ENCODE measurements around the gene RIMOC1.
A peak's percentile ranks its signal among the peaks of the same experiment; 100 is the strongest.

RIMOC1 gene

DNA sequence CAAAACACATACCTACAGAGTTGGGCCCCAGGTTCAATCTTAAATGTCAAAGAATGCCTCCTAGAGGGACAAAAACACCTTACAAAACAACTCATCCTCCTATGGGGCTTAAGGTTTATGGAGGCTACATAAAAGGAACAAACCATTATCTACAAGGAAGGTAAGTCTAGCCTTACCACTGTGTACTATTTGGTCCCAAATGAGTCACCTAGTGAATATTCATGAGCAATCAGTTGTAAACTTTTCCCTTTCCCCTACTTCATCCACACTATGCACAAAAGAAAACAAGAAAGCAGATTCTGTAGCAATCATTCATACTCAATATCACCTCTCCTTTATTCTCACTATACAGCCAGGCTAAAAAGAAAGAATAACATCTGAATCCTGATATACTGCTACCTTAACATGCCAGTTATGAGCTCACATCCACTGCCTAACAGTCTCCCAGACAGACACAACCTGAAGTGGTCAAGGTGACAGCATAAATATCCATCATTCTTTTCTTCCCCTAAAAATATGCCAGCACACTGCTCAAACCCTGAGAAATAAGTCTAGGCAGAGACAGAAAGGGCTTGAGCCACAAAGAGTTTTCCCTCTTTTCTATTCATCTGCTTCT, 40.2 kb upstream of the RIMOC1 start:
- H2AFZ ChIP-seq (ENCODE audit: low read depth) = no peak overlapping the region
- no peaks in the 10 kb centered on the region for H3K36me3 ChIP-seq (ENCODE audit: insufficient read depth)
- H3K79me2 ChIP-seq (ENCODE audit: insufficient read depth, low read depth) = peaks cover 50% of the 10 kb centered on the region
- H3K4me1 ChIP-seq (ENCODE audit: low read depth, poor library complexity, severe bottlenecking) = peaks cover 39% of the 10 kb centered on the region
- H3K27me3 ChIP-seq (ENCODE audit: insufficient read depth, low read depth) = no peaks in the 10 kb centered on the region
- H3K4me3 ChIP-seq (IDR thresholded peaks at IDR 0.05; ENCODE audit: insufficient read depth, low read depth, low read length) = no peak overlapping the region
- no peak overlapping the region for H3K27ac ChIP-seq
- H4K20me1 ChIP-seq (ENCODE audit: insufficient read depth) = no peaks in the 10 kb centered on the region
- H3K4me2 ChIP-seq = no peak overlapping the region
- H3K9ac ChIP-seq = no peak overlapping the region
- TF ChIP-seq, protein P1, sequence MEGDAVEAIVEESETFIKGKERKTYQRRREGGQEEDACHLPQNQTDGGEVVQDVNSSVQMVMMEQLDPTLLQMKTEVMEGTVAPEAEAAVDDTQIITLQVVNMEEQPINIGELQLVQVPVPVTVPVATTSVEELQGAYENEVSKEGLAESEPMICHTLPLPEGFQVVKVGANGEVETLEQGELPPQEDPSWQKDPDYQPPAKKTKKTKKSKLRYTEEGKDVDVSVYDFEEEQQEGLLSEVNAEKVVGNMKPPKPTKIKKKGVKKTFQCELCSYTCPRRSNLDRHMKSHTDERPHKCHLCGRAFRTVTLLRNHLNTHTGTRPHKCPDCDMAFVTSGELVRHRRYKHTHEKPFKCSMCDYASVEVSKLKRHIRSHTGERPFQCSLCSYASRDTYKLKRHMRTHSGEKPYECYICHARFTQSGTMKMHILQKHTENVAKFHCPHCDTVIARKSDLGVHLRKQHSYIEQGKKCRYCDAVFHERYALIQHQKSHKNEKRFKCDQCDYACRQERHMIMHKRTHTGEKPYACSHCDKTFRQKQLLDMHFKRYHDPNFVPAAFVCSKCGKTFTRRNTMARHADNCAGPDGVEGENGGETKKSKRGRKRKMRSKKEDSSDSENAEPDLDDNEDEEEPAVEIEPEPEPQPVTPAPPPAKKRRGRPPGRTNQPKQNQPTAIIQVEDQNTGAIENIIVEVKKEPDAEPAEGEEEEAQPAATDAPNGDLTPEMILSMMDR (conservative IDR thresholded peaks at IDR 0.05; ENCODE audit: low read depth, low read length) = no peak

- Histone ChIP-seq H3K36me3 (ENCODE audit: insufficient read depth) (no peaks in the 10 kb centered on the region), H2AFZ (ENCODE audit: low read depth) (peak overlapping the region; percentile 85), H3K4me1 (ENCODE audit: low read depth, poor library complexity, severe bottlenecking) (peaks cover 61% of the 10 kb centered on the region), H3K27ac (peak overlapping the region; percentile 70; the same call in 1 of the 2 replicates), H3K9ac (peak overlapping the region; percentile 93; the same call in 1 of the 2 replicates), H3K4me3 (IDR thresholded peaks at IDR 0.05; ENCODE audit: insufficient read depth, low read depth, low read length) (no peak overlapping the region), H3K4me2 (peak overlapping the region; percentile 90), H4K20me1 (ENCODE audit: insufficient read depth) (no peaks in the 10 kb centered on the region), H3K79me2 (ENCODE audit: insufficient read depth, low read depth) (peaks cover 42% of the 10 kb centered on the region), H3K27me3 (ENCODE audit: insufficient read depth, low read depth) (no peaks in the 10 kb centered on the region)
- TF ChIP-seq, protein P1 (conservative IDR thresholded peaks at IDR 0.05; ENCODE audit: low read depth, low read length) = no peak
Observed at GRCh38 chr5:41869151-41869723, 34.9 kb upstream of the RIMOC1 start.

DNA sequence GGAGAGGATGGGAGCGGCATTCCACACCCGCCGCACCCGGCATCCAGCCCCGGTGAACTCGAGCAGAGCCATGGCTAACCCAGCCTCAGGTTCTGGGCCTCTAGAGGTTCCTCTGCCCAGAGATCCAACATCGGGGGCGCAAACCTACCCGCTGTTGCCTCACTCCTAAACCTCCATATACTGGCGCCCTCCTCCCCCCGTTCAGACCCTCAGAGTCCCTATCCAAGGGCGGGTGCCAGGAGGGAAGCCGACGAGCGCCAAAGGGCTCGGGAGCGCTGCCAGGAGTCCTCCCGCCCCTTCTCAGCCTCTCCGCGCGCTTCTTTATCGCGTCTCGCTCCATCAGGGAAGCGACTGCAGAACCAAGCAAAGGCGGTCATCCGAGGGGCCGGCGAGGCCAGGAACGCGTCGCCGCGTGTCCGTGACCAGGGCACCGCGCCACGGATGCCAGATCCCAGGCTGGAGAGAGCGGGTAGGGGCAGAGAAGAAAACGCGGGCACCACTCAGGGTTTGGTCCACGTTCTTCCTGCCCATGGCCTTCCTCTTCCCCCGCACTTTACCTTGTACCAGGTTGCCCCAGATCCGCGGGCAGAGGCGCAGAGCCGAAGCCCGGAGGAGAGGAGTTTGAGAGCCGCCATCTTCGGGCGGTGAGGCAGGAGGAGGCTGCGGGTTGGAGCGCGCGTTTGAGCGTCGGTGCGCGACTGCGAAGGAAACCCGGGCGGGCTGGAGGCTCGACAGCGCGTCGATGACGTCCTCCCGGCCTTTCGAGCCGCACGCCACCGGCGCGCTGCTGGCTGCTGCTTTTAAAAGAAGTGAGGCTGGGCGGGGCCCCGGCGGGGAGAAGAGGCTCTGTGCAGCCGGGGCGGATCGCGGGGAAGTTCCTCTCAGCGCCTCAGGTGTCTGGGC, 34.2 kb upstream of the RIMOC1 start, which contains the start of gene OXCT1:
Gene OXCT1, minus strand, starts transcription at position 702 of the 903 bp plus-strand sequence. Its CDS starts 67 bp downstream, at position 635.
- H3K79me2 ChIP-seq (ENCODE audit: insufficient read depth, low read depth) = peaks cover 35% of the 10 kb centered on the region; the same call in 1 of the 2 replicates
- H3K27ac ChIP-seq = peak within 1 kb of the TSS; percentile 70
- peak within 1 kb of the TSS; percentile 90 for H3K4me2 ChIP-seq
- peaks cover 62% of the 10 kb centered on the region for H3K4me1 ChIP-seq (ENCODE audit: low read depth, poor library complexity, severe bottlenecking)
- TF ChIP-seq, protein P1 (conservative IDR thresholded peaks at IDR 0.05; ENCODE audit: low read depth, low read length) = no peak
- H3K36me3 ChIP-seq (ENCODE audit: insufficient read depth) = no peaks in the 10 kb centered on the region
- H4K20me1 ChIP-seq (ENCODE audit: insufficient read depth) = no peaks in the 10 kb centered on the region
- H3K4me3 ChIP-seq (IDR thresholded peaks at IDR 0.05; ENCODE audit: insufficient read depth, low read depth, low read length) = no peak within 1 kb of the TSS
- H3K9ac ChIP-seq = peak within 1 kb of the TSS; percentile 93
- no peaks in the 10 kb centered on the region for H3K27me3 ChIP-seq (ENCODE audit: insufficient read depth, low read depth)
- H2AFZ ChIP-seq (ENCODE audit: low read depth) = peak within 1 kb of the TSS; percentile 85

- Histone ChIP-seq H3K36me3 (ENCODE audit: insufficient read depth) (no peaks in the 10 kb centered on the region), H3K4me1 (ENCODE audit: low read depth, poor library complexity, severe bottlenecking) (peaks cover 62% of the 10 kb centered on the region), H3K9ac (peak overlapping the region; percentile 93), H2AFZ (ENCODE audit: low read depth) (peak overlapping the region; percentile 85), H3K27ac (peak overlapping the region; percentile 70), H4K20me1 (ENCODE audit: insufficient read depth) (no peaks in the 10 kb centered on the region), H3K4me3 (IDR thresholded peaks at IDR 0.05; ENCODE audit: insufficient read depth, low read depth, low read length) (no peak overlapping the region), H3K79me2 (ENCODE audit: insufficient read depth, low read depth) (peaks cover 28% of the 10 kb centered on the region; the same call in 1 of the 2 replicates), H3K27me3 (ENCODE audit: insufficient read depth, low read depth) (no peaks in the 10 kb centered on the region), H3K4me2 (peak overlapping the region; percentile 90)
- TF ChIP-seq, protein P1 (conservative IDR thresholded peaks at IDR 0.05; ENCODE audit: low read depth, low read length) = no peak
Observed at GRCh38 chr5:41870627-41871048, 33.5 kb upstream of the RIMOC1 start.

Data from KMS-11 (cell line).